B cell (primary cell): Measurements from ENCODE around the gene TIA1. TPM values are rescaled to one million over a fixed set of nuclear protein-coding genes. Genes with fewer than 3 reads are reported as not detected.

Source experiments
- ATAC-seq: fragments of 200-7000 bp; cut with Tn5 transposase; one replicate; pipeline ENCODE4 v1.10.0; 2021; ENCODE audit warnings: low read depth, mild to moderate bottlenecking, moderate number of reproducible peaks, moderate library complexity
- CTCF ChIA-PET: fragments of 350-600 bp; sonication (Branson Sonifier 250); formaldehyde crosslinking; loops from one replicate; lab custom pipeline; 2021; ENCODE audit warnings: antibody characterized with exemption, inconsistent platforms; lab: Charles Lee
- POLR2A ChIA-PET: fragments of 350-600 bp; sonication (Branson Sonifier 250); formaldehyde crosslinking; loops from one replicate; lab custom pipeline; 2021; ENCODE audit warnings: antibody characterized with exemption; lab: Charles Lee
- DNase-seq: peaks from one replicate; pipeline ENCODE4 v3.0.0; 2013
- H2AFZ ChIP-seq: 2 replicates; pipeline ENCODE4 v1.6.1; 2012; ENCODE audit warnings: mild to moderate bottlenecking, low read depth, low read length; ENCODE audit not compliant: insufficient read depth, poor library complexity, severe bottlenecking
- H3K27ac ChIP-seq, 2 donors: 1 replicate in 1 of 2; 2 replicates in 1 of 2; pipeline ENCODE4 v1.5.1; 2012 to 2013; ENCODE audit warnings: low read length in 2 of 2, mild to moderate bottlenecking in 2 of 2, moderate library complexity in 1 of 2
- H3K27me3 ChIP-seq, 4 experiments: fragments of 200-600 bp in 1 of 4; sonication (generic) in 1 of 4; replicated peaks in 1 of 4; 1 replicate in 2 of 4; 2 replicates in 2 of 4; pipeline versions ENCODE4 v1.6.1 to v1.7.0; 2013 to 2016; ENCODE audit warnings: low read length in 3 of 4, mild to moderate bottlenecking in 2 of 4, mixed read lengths in 1 of 4, moderate library complexity in 1 of 4; ENCODE audit not compliant: insufficient read depth in 4 of 4, control insufficient read depth in 3 of 4; ENCODE audit errors: control extremely low read depth in 1 of 4
- H3K36me3 ChIP-seq, 2 experiments: replicated peaks in 1 of 2; 1 replicate in 1 of 2; 2 replicates in 1 of 2; pipeline versions ENCODE4 v1.6.1 to v1.7.1; 2013; ENCODE audit warnings: low read length in 1 of 2; ENCODE audit not compliant: insufficient read depth in 2 of 2, control insufficient read depth in 1 of 2; ENCODE audit errors: control extremely low read depth in 1 of 2, extremely low read depth in 1 of 2
- H3K4me1 ChIP-seq, 2 donors: fragments of 200-600 bp in 1 of 2; sonication (generic) in 1 of 2; 1 replicate in 1 of 2; 2 replicates in 1 of 2; pipeline versions ENCODE4 v1.5.1 to v1.6.1; 2013 to 2017; ENCODE audit warnings: low read length in 2 of 2; ENCODE audit not compliant: control insufficient read depth in 2 of 2, insufficient read depth in 2 of 2
- H3K4me2 ChIP-seq: replicated peaks from 2 replicates; pipeline ENCODE3; 2012; ENCODE audit warnings: mild to moderate bottlenecking, low read depth, low read length; ENCODE audit not compliant: poor library complexity, severe bottlenecking
- H3K4me3 ChIP-seq, 5 experiments: fragments of 200-600 bp in 1 of 5; sonication (generic) in 1 of 5; 1 replicate in 3 of 5; 2 replicates in 2 of 5; pipeline versions ENCODE4 v1.5.1 to v1.7.0; 2011 to 2016; ENCODE audit warnings: low read length in 4 of 5, mild to moderate bottlenecking in 4 of 5, low read depth in 2 of 5, control low read depth in 1 of 5, moderate library complexity in 1 of 5; ENCODE audit not compliant: insufficient read depth in 1 of 5; ENCODE audit errors: control extremely low read depth in 1 of 5, extremely low read depth in 1 of 5
- H3K79me2 ChIP-seq: fragments of 200-600 bp; sonication (generic); one replicate; pipeline ENCODE4 v1.6.0; 2016; ENCODE audit warnings: low read length; ENCODE audit not compliant: control insufficient read depth, insufficient read depth
- H3K9ac ChIP-seq: fragments of 200-600 bp; sonication (generic); 2 replicates; pipeline ENCODE4 v1.6.1; 2017; ENCODE audit warnings: mild to moderate bottlenecking, low read length, moderate library complexity
- H3K9me3 ChIP-seq, 3 donors: one replicate each; pipeline versions ENCODE4 v1.6.1 to v1.7.1; 2013; ENCODE audit warnings: low read length in 2 of 3; ENCODE audit not compliant: control insufficient read depth in 2 of 3, insufficient read depth in 1 of 3; ENCODE audit errors: control extremely low read depth in 1 of 3
- H4K20me1 ChIP-seq: 2 replicates; pipeline ENCODE4 v1.6.0; 2012; ENCODE audit warnings: mild to moderate bottlenecking, low read length; ENCODE audit not compliant: insufficient read depth, control insufficient read depth, poor library complexity, severe bottlenecking
- H3K27ac Mint-ChIP-seq: one replicate; pipeline ENCODE4 v1.8.0; 2021; ENCODE audit warnings: mixed read lengths
- H3K27me3 Mint-ChIP-seq: one replicate; pipeline ENCODE4 v1.8.0; 2021; ENCODE audit warnings: mixed read lengths
- H3K4me1 Mint-ChIP-seq: one replicate; pipeline ENCODE4 v1.8.0; 2021; ENCODE audit warnings: mixed read lengths
- H3K4me3 Mint-ChIP-seq: one replicate; pipeline ENCODE4 v1.8.0; 2021; ENCODE audit warnings: mixed read lengths
- H3K9me3 Mint-ChIP-seq: one replicate; pipeline ENCODE4 v1.8.0; 2022; ENCODE audit warnings: mixed read lengths; ENCODE audit not compliant: insufficient read depth
- CTCF ChIP-seq: fragments of 200-600 bp; IDR thresholded peaks from one replicate; pipeline ENCODE4 v1.8.0; 2022; ENCODE audit warnings: antibody characterized with exemption, mild to moderate bottlenecking
- EZH2 ChIP-seq: IDR thresholded peaks from 2 replicates; pipeline ENCODE4 v1.6.1; 2012; ENCODE audit warnings: borderline replicate concordance, low read depth, mild to moderate bottlenecking, moderate library complexity, low read length; ENCODE audit not compliant: insufficient read depth, poor library complexity, severe bottlenecking
- WGBS: methylation state at CpG from one replicate; pipeline ENCODE4 v1.1.5; 2013; ENCODE audit warnings: missing lambda C conversion rate; ENCODE audit not compliant: insufficient coverage; 5-methylcytosine and 5-hydroxymethylcytosine counted together
- intact Hi-C: fragments of 100-400 bp; cut with micrococcal nuclease; formaldehyde crosslinking; loops from one replicate; pipeline ENCODE4 v1.10.0; 2022
- polyA plus RNA-seq: library from polyadenylated mRNA; depleted of rRNA; stranded (reverse); fragments of >200 nt; gene quantifications from 2 replicates; pipeline ENCODE4 v1.2.3, GENCODE V29; 2012
- total RNA-seq, 2 donors: library from RNA; stranded (reverse); fragments of 120-200 nt in 1 of 2; gene quantifications; 1 replicate in 1 of 2; 2 replicates in 1 of 2; pipeline versions ENCODE4 v1.2.3 to v1.2.4, GENCODE V29; 2013 to 2022

TIA1 gene
- total and polyA plus RNA-seq, 2 donors (not counting 1 experiment from before 2014, with no cell fraction given): 113 to 214 TPM

- Histone ChIP-seq H3K79me2 (peaks cover 64% of the 10 kb centered on the region), H3K9ac (no peak overlapping the region), H3K4me2 (no peak overlapping the region), H3K4me3 (no peak overlapping the region), H4K20me1 (peaks cover 62% of the 10 kb centered on the region), H3K27ac (no peak overlapping the region), H3K9me3 (no peaks in the 10 kb centered on the region), H2AFZ (no peak overlapping the region), H3K27me3 (no peaks in the 10 kb centered on the region), H3K36me3 (peaks cover 17 to 87% of the 10 kb centered on the region in 2 experiments), H3K4me1 (no peaks in the 10 kb centered on the region)
- no peak for ATAC-seq
- CTCF ChIA-PET: no interaction called here
- no peak overlapping the region for H3K4me3 Mint-ChIP-seq
- H3K27me3 Mint-ChIP-seq: no peaks in the 10 kb centered on the region
- TF ChIP-seq EZH2 (no peak), CTCF (no peak)
- no peaks in the 10 kb centered on the region for H3K9me3 Mint-ChIP-seq
- DNase-seq: no peak
- H3K4me1 Mint-ChIP-seq: peaks cover 13% of the 10 kb centered on the region
- WGBS: 100% methylated on average over 1 of the region's 5 CpGs
- intact Hi-C loops: no loop called here
- no peak overlapping the region for H3K27ac Mint-ChIP-seq
- POLR2A ChIA-PET: no interaction called here
Observed at GRCh38 chr2:70283500-70284191, 35.2 kb upstream of the TIA1 start.

GRCh38 chr2:70282439-70282838 lies 34.0 kb upstream of the TIA1 start:
- H3K79me2 ChIP-seq: peaks cover 52% of the 10 kb centered on the region
- Mint-ChIP-seq H3K27me3 (no peaks in the 10 kb centered on the region), H3K9me3 (no peaks in the 10 kb centered on the region), H3K4me3 (no peak overlapping the region), H3K27ac (no peak overlapping the region), H3K4me1 (peaks cover 13% of the 10 kb centered on the region)
- no peak overlapping the region for H3K27ac ChIP-seq
- ChIA-PET CTCF (no interaction called here), POLR2A (no interaction called here)
- DNase-seq: no peak
- intact Hi-C loops: no loop called here
- H3K9me3 ChIP-seq: no peaks in the 10 kb centered on the region
- whole genome bisulfite sequencing: 93% methylated on average over 3 of the region's 5 CpGs
- TF ChIP-seq CTCF (no peak), EZH2 (no peak)
- peaks cover 50% of the 10 kb centered on the region for H4K20me1 ChIP-seq
- no peak overlapping the region for H3K4me2 ChIP-seq
- no peaks in the 10 kb centered on the region for H3K4me1 ChIP-seq
- H3K27me3 ChIP-seq: no peaks in the 10 kb centered on the region
- no peak overlapping the region for H3K9ac ChIP-seq
- peaks cover 9 to 84% of the 10 kb centered on the region in 2 experiments for H3K36me3 ChIP-seq
- H3K4me3 ChIP-seq: no peak overlapping the region
- ATAC-seq: no peak
- no peak overlapping the region for H2AFZ ChIP-seq
